NOMO-1 treated with DMSO at 0.1 percent for 48 hours (cell line): ENCODE data around the gene KLF13.

Experiments used
- DNase-seq: peaks from one replicate; lab custom pipeline; 2025; ENCODE audit not compliant: unreplicated experiment; lab: John Stamatoyannopoulos, UW

Gene KLF13

GRCh38 chr15:31360843-31361763 is 34.5 kb downstream of the KLF13 start:
- DNase-seq: peak; percentile 56

DNA sequence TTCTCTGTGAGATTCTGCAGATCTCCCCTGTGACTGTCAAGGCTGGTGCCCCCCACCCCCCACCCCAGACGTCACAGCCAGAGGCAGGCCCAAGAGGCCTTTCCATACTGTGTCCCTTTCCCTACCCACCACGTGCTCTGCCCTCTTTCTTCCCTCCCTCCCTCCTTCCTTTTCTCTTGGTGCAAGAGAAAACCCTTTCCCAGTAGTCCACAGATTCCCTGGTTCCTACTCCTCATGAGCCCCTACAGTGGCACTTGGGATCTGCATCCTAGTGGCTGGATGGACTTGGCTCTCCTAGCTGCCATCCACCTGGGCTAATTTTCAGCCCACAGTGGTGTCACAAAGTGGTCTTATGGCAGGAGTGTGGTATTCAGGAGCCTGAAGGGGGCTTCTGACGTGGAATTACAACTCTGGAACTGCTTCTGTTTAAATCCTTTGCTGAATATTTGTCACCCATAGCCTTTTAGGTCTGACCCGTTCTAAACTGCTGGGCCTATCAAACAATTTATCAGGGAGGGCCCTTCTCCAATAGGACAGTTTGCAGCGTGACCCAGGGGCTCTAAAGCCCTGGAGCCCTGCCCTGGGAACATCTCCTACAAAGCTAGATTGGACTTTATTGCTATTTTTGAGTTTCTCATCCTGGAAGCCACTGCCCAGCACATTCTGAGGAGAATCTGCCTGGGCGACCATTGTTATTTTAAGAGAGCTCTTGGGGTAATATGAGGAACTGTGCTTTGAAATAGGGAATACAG is 35.3 kb downstream of the KLF13 start:
- DNase-seq: peak; percentile 16

GRCh38 chr15:31362886-31363285 is 36.3 kb downstream of the KLF13 start:
- peak; percentile 8 for DNase-seq

DNA sequence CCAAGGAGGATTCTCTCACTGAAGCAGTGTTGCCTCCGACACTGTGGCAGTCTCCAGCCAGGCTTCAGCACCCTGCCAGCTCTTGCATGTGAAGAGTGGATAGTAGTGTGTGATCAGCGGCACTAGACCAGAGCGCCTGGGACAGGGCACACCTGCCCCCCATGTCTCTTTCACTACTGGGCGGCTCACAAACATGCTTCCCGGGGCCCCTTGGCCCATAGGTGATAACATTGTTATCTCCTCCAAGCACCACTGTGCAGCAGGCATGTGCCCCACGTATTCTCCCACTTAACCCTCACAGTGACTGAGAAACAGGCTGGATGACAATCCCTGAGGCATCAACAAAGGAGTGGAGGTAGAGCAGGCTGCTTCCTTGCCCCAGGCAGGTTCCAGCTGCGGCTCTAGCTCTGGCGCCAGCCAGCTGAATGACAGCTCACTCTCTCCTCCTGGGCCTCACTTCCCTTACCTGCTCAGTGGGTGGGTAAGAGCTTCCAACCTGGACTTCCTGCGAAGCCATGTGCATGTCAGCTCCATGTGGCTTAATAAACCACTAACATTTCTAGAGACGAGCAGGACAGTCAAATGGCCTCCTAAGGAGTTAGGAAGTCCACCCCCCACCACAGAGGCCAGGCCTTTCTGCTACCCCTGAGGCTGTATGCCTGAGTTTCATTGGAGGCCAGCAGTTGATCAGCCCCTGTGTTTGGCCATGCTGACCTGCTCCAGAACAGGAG is 37.8 kb downstream of the KLF13 start:
- no peak for DNase-seq

DNA sequence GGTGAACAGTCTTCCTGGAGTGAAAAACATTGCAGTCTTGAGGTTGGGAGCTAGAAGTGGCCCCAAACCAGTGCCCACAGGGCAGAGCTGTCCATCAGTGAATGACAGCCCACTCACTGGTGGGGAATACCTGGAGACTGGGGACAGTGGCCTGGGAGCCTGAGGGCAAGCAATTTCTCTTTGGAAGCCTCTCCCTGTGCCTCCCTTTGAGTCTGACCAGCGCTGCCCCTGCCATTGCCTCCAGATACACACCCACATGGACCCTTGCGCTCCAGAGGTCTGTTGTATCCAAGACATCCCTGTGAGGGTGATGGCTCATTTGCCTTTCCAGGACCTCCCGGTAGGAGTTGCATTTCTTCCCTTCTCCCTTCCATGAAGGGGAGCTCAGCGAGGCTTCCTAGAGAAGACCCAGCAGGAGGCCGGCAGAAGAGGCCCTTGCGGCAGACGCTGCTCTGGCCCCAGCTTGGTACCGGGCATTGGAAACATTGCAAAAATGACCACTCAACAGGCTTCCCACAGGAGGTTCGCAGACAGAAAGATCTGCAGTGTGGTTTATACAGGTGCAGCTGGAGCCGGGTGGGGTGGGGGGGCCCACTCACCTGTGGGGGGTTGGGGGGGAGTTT is 38.5 kb downstream of the KLF13 start:
- DNase-seq: no peak

- DNase-seq: peak; percentile 85
These were observed 39.1 kb downstream of the KLF13 start for GRCh38 chr15:31365655-31366127.

GRCh38 chr15:31366169-31366734 is 39.6 kb downstream of the KLF13 start:
- DNase-seq: no peak

GRCh38 chr15:31367021-31367729 is 40.5 kb downstream of the KLF13 start:
- no peak for DNase-seq

DNA sequence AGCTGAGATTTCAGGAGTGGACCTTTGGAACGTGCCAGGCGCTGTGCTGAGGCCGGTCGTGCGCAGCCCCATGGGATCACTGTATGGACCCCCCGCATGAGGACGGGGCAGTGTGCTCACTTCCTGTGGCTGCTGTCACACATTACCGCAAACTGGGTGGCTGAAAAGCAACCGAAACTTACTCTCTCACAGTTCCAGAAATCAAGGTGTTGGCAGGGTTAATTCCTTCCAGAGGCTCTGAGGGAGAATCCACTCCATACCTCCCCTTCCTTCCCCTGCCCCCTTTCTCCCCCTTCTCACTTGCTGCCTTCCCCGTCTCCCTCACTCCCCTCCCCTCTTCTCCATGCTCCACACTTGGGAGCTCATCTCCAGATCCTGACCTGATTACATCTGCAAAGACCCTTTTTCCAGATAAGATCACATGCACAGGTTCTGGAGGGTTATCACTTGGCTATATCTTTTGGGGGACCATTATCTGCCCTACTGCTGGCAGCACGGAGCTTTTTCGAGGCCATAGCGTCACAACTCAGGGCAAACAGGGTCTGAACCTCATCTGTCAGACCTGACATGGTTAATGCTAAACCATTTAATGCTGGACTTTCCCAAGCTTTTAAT is 41.2 kb downstream of the KLF13 start:
- DNase-seq: peak; percentile 32

DNA sequence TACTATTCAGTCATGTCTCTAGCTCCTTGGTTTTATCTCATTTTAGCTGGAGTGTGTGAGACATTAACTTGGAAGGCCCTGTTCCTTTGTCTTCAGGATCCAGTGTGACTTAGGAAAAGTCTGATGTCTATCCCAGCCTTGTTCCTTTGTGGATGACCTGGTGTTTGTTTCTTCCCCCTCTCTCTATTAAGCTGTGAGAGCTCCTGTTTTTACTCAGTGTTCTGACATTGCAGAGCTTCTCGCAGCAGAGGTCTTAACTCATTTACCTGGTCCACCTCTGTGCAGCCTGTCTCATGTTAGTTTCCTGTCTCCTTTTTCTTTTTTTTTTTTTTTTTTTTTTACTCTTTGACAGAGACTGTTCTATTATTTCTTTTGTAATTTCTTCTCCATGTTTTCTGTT is 43.1 kb downstream of the KLF13 start:
- DNase-seq: no peak

DNA sequence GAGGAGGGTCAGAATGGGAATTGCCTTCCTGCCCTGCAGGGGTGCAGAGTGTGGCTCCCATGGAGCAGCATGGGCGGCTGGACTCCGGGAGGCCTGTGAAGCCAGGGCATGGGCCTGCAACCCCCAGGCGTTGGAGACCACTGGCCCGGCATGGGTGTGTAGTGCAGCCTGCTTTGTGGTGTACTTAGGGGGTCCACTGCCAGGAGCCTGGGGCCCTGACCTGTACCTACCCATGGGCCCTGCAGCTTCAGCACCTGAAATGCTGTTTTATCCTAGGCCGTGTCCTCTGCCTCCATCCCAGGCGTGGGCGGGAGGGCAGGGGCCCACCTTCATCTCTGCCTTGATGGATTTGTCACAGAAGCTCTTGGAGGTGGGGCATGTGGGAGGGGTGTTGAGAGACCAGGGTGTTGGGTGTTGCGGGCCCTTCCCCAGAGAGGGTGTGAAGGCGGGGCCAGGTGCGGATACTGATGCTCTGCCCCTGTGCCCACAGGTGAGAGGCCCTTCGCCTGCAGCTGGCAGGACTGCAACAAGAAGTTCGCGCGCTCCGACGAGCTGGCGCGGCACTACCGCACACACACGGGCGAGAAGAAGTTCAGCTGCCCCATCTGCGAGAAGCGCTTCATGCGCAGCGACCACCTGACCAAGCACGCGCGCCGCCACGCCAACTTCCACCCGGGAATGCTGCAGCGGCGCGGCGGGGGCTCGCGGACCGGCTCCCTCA is 45.0 kb downstream of the KLF13 start:
- DNase-seq: no peak

DNA sequence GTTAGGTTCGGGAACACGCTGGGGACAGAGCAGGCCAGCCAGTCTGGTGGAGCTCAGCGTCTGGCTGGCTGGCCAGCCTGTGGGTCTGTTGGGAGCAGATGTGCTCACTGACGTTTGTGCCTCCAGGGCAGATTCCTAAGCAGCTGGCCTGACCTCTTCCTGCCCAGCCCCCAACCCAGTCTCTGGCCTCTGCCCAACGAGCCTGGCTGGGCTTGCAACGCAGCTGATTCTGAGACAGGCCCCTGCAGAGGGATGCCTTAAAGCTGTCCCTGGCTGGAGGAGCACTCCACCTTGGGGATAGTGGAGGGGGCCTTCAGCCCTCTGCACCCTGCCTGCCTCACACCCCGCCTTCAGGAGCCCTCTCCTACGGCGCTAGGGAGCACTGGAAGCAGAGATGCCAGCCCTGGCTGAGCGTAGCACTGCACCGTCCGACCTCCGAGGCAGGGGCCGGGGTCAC is 46.0 kb downstream of the KLF13 start:
- no peak for DNase-seq

DNA sequence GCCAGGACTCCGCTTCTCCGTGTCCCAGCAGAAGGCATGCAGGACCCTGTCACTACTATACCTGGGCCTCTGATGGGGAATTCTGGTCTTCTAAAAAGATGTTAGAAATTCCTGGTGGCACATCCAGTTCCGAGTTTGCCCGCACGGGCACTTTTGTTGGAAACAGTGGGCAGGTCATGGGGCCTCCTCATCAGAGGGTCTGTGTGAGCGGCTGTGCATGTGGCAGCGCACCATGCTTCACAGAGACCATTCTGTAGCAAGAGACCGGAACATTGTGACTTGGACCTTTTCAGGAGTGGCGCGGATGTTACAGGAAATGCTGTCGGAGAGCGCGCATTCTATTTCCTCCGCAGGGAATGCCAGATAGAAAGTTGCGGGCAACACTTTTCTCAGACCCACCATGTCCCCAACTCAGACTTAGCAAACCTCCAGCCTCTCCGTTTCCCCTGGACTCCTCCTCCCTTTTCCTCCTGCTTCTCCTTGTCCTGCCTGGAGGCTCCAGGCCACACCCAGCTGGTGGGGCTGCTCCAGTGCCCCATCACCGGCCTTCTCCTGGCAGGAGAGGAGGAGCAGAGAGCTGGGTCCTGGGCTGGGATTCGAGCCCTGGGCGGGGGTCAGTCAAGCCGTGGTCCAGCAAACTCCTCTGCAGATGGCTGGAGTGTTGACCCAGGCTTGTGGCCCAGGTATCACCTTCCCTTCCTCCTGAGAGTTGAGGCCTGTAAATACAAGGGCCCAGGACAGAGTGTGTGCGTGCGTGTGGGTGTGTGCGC is 46.6 kb downstream of the KLF13 start:
- no peak for DNase-seq

- DNase-seq: no peak
These were observed 47.3 kb downstream of the KLF13 start for GRCh38 chr15:31373970-31374369.

- no peak for DNase-seq
These were observed 47.9 kb downstream of the KLF13 start for GRCh38 chr15:31374489-31374888.

DNA sequence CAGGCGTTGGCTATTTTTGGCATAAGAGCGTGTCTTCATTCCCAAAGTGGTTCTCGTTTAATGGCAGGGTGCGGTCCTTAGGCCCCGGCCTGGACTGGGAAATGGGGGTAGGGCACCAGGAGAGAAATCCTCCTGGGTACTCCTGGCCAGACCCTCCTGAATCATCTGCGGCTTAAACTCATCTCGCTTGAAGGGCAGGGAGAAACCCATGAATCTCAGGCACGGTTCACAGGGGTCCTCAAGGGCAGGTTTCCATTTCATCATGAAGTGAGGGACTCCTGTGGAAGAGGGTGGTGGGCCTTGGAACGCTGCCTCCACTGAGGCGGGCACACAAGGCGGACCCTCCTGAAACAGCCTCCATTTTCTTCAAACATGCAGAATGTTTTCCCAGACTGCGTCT is 48.4 kb downstream of the KLF13 start:
- no peak for DNase-seq

GRCh38 chr15:31375772-31376171 is 49.1 kb downstream of the KLF13 start:
- DNase-seq: no peak

- no peak for DNase-seq
These were observed 49.9 kb downstream of the KLF13 start for GRCh38 chr15:31376511-31376910.
